ENCODE data around the gene NGEF. TPM values are rescaled to one million over a fixed set of nuclear protein-coding genes. Genes with fewer than 3 reads are reported as not detected.

The NGEF gene
- total RNA-seq, 1 experiment from 2014 or later, result 1.9 TPM

DNA sequence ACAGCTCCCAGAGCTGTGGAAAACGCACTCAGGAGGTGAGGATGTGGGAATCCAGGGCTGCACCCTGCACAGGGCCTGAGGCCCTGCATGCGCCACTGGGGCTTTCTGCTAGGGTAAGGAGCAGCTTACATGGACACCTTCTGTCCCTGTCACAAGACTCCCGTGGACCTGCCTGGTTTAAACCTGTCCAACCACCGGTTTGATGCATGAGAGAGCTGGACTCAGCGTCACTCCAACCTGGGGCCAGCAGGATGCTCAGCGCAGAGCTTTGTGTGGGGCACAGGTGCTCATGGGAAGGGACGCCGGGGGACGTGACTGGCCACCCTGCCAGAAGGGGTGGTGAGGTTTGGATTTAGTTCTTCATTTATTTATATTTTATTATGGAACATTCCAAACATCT is 118.8 kb downstream of the NGEF start:
- Histone ChIP-seq H3K9me3 (ENCODE audit: control insufficient read depth, low read depth, low read length) (no peaks in the 10 kb centered on the region), H3K4me1 (ENCODE audit: insufficient read depth, low read length) (no peaks in the 10 kb centered on the region; the same call in 1 of the 2 replicates), H4K20me1 (ENCODE audit: control insufficient read depth, insufficient read depth, insufficient read length) (no peaks in the 10 kb centered on the region), H3K56ac (ENCODE audit: insufficient read length, low read depth, low read length) (no peak overlapping the region), H4K8ac (replicated peaks; ENCODE audit: insufficient read length, low read depth, low read length) (no peak overlapping the region), H2BK15ac (ENCODE audit: low read depth, low read length) (no peak overlapping the region), H2BK20ac (ENCODE audit: low read depth, low read length, poor library complexity, severe bottlenecking) (no peak overlapping the region), H2AK5ac (ENCODE audit: insufficient read length, low read length) (no peak overlapping the region), H2BK12ac (ENCODE audit: insufficient read length, low read depth, low read length) (no peak overlapping the region), H2BK5ac (ENCODE audit: insufficient read length, low read length) (no peak overlapping the region), H3K27ac (ENCODE audit: insufficient read length, low read depth, low read length) (no peak overlapping the region), H3K27me3 (ENCODE audit: insufficient read depth, low read length) (no peaks in the 10 kb centered on the region), H3K23ac (ENCODE audit: insufficient read length, low read depth, low read length) (no peak overlapping the region), H2AFZ (ENCODE audit: low read length) (no peak overlapping the region), H3K9ac (ENCODE audit: extremely low read depth, insufficient read length, low read length) (no peak overlapping the region), H4K5ac (ENCODE audit: insufficient read length, low read depth, low read length) (no peak overlapping the region), H4K91ac (ENCODE audit: insufficient read length, low read depth, low read length) (no peak overlapping the region), H3K79me2 (ENCODE audit: insufficient read depth, low read length) (no peaks in the 10 kb centered on the region), H3K79me1 (ENCODE audit: insufficient read depth, low read depth, low read length, poor library complexity, severe bottlenecking) (no peaks in the 10 kb centered on the region), H3K4ac (ENCODE audit: low read depth, low read length) (no peak overlapping the region), H2BK120ac (ENCODE audit: low read depth, low read length, poor library complexity, severe bottlenecking) (no peak overlapping the region), H3T11ph (ENCODE audit: low read length) (no peak overlapping the region), H3K4me2 (ENCODE audit: insufficient read depth, insufficient read length, low read length) (no peak overlapping the region), H3K23me2 (ENCODE audit: insufficient read length, low read depth, low read length, poor library complexity, severe bottlenecking) (no peaks in the 10 kb centered on the region), H3K18ac (ENCODE audit: insufficient read length, low read depth, low read length) (no peak overlapping the region), H3K14ac (ENCODE audit: insufficient read depth, low read length) (no peak overlapping the region)
- H3K27me3 Mint-ChIP-seq (ENCODE audit: low read depth), result peaks cover 48% of the 10 kb centered on the region
- H3K27ac Mint-ChIP-seq, result no peak overlapping the region
- H3K36me3 Mint-ChIP-seq (ENCODE audit: insufficient read depth in 1 of 3, low read depth in 3 of 3), result no peaks in the 10 kb centered on the region; a peak in 1 of 7 replicates
- no CpG with 5 or more reads among the region's 9 CpGs for WGBS (ENCODE audit: extremely low coverage, insufficient read length, low lambda C conversion rate)
- H3K9me3 Mint-ChIP-seq, result no peaks in the 10 kb centered on the region
- no peak for TF ChIP-seq CTCF (conservative IDR thresholded peaks at IDR 0.05)
- no peak for DNase-seq
- peaks cover 14 to 16% of the 10 kb centered on the region in 2 experiments for H3K4me1 Mint-ChIP-seq
- H3K4me3 Mint-ChIP-seq, result no peak overlapping the region

Data from H9 (cell line).